Activated CD4-positive, alpha-beta T cell treated with anti-CD3 and anti-CD28 coated beads, Interleukin-2, amount 50 U/mL, for 24 hours (primary cell): ENCODE data around the gene SDF2.
"Not testable (repeated sequence)": the region's sequence is repeated elsewhere in the genome, so short reads cannot be mapped to it uniquely, and the experiment has no call there.

ENCODE experiments used
- DNase-seq, 2 donors: peaks; one replicate each; pipeline ENCODE4 v3.0.0-alpha.2; 2020; ENCODE audit warnings: low read depth in 1 of 2, low spot score in 1 of 2

The SDF2 gene

GRCh38 chr17:28685366-28685765 lies 23.7 kb upstream of the SDF2 start:
- no peak for DNase-seq

GRCh38 chr17:28684963-28685362 lies 23.3 kb upstream of the SDF2 start:
- no peak for DNase-seq

- no peak for DNase-seq
Observed at GRCh38 chr17:28682655-28683054, 20.9 kb upstream of the SDF2 start.

GRCh38 chr17:28675980-28676379 lies 14.3 kb upstream of the SDF2 start:
- no peak for DNase-seq

GRCh38 chr17:28675490-28675889 lies 13.8 kb upstream of the SDF2 start:
- no peak for DNase-seq

GRCh38 chr17:28669918-28670317 lies 8.2 kb upstream of the SDF2 start:
- DNase-seq = no peak

GRCh38 chr17:28667870-28668269 lies 6.2 kb upstream of the SDF2 start:
- DNase-seq = no peak

- no peak for DNase-seq
Observed at GRCh38 chr17:28665994-28666393, 4.3 kb upstream of the SDF2 start.

- no peak for DNase-seq
Observed at GRCh38 chr17:28663723-28664122, 2.0 kb upstream of the SDF2 start.

GRCh38 chr17:28662527-28662829 lies 772 bp upstream of the SDF2 start:
- DNase-seq = no peak

GRCh38 chr17:28659497-28659881 lies 2.2 kb downstream of the SDF2 start:
- DNase-seq = not testable (repeated sequence)

GRCh38 chr17:28658766-28659496 lies 2.8 kb downstream of the SDF2 start:
- DNase-seq = not testable (repeated sequence)

- not testable (repeated sequence) for DNase-seq
Observed at GRCh38 chr17:28658342-28658741, 3.4 kb downstream of the SDF2 start.

- no peak for DNase-seq
Observed at GRCh38 chr17:28657756-28658155, 4.0 kb downstream of the SDF2 start.

GRCh38 chr17:28655160-28655559 lies 6.5 kb downstream of the SDF2 start:
- no peak for DNase-seq

- no peak for DNase-seq
Observed at GRCh38 chr17:28648698-28649097, 13.0 kb downstream of the SDF2 start.

GRCh38 chr17:28646039-28646754 lies 15.5 kb downstream of the SDF2 start:
- DNase-seq = no peak

- DNase-seq = no peak
Observed at GRCh38 chr17:28645576-28645939, 16.1 kb downstream of the SDF2 start.

- DNase-seq = peak; percentile 87 to 90
Observed at GRCh38 chr17:28644787-28645575, 16.7 kb downstream of the SDF2 start, which contains the start of gene BLTP2. Gene BLTP2 (minus strand): TSS chr17:28645158. CDS start chr17:28645056, 102 bp downstream.

GRCh38 chr17:28643983-28644786 lies 17.5 kb downstream of the SDF2 start:
- peak in 1 of 2 donors; percentile 14 for DNase-seq

- DNase-seq = no peak
Observed at GRCh38 chr17:28641579-28641978, 20.1 kb downstream of the SDF2 start.
